SK-N-SH (cell line): ENCODE data around the gene MADD. TPM values are rescaled to one million over a fixed set of nuclear protein-coding genes. Genes with fewer than 3 reads are reported as not detected.

Source experiments
- CTCF ChIA-PET: fragments of 300-600, 350-600 bp; formaldehyde crosslinking; extraction: SDS; loops from one replicate; lab custom pipeline; 2021; lab: Yijun Ruan, JAX
- POLR2A ChIA-PET: fragments of 350-600 bp; sonication (Branson Sonifier 250); formaldehyde crosslinking; extraction: SDS; loops from one replicate; lab custom pipeline; 2020; ENCODE audit warnings: antibody characterized with exemption, inconsistent platforms; lab: Yijun Ruan, JAX
- DNase-seq: peaks from one replicate; pipeline ENCODE4 v3.0.0; 2012
- H2AFZ ChIP-seq: fragments of 200-600 bp; sonication (generic); 2 replicates; pipeline ENCODE4 v1.8.1; 2016; ENCODE audit warnings: antibody characterized with exemption, mild to moderate bottlenecking, low read depth
- H3F3A ChIP-seq: fragments of 200-600 bp; sonication (generic); replicated peaks from 2 replicates; pipeline ENCODE3; 2016; ENCODE audit warnings: antibody characterized with exemption, mild to moderate bottlenecking; ENCODE audit not compliant: insufficient read depth
- H3K27ac ChIP-seq, 2 experiments: fragments of 200-500 bp in 1 of 2; fragments of 200-600 bp in 1 of 2; sonication (Bioruptor generic) in 1 of 2; sonication (generic), shearing (Covaris generic) in 1 of 2; 2 replicates each; pipeline versions ENCODE4 v1.5.1 to v1.6.1; 2014 to 2016; ENCODE audit warnings: low read depth in 2 of 2, inconsistent platforms in 1 of 2, low read length in 1 of 2, mild to moderate bottlenecking in 1 of 2, mixed read lengths in 1 of 2
- H3K27me3 ChIP-seq: fragments of 200-600 bp; sonication (generic), shearing (Covaris generic); 2 replicates; pipeline ENCODE4 v1.6.1; 2016; ENCODE audit warnings: mixed run types; ENCODE audit not compliant: insufficient read depth
- H3K36me3 ChIP-seq, 2 experiments: fragments of 200-500 bp in 1 of 2; fragments of 200-600 bp in 1 of 2; sonication (Bioruptor generic) in 1 of 2; sonication (generic) in 1 of 2; replicated peaks in 1 of 2; 2 replicates each; pipeline versions ENCODE3 to v1.5.1; 2014 to 2016; ENCODE audit warnings: low read length in 1 of 2, mild to moderate bottlenecking in 1 of 2; ENCODE audit not compliant: insufficient read depth in 2 of 2, control insufficient read depth in 1 of 2
- H3K4me1 ChIP-seq, 2 experiments: fragments of 200-500 bp in 1 of 2; fragments of 200-600 bp in 1 of 2; sonication (Bioruptor generic) in 1 of 2; sonication (generic), shearing (Covaris generic) in 1 of 2; 2 replicates each; pipeline versions ENCODE4 v1.5.1 to v1.6.1; 2014 to 2016; ENCODE audit warnings: low read depth in 1 of 2, low read length in 1 of 2, mixed run types in 1 of 2; ENCODE audit not compliant: insufficient read depth in 2 of 2, control insufficient read depth in 1 of 2
- H3K4me2 ChIP-seq: fragments of 200-600 bp; sonication (generic), shearing (Covaris generic); 2 replicates; pipeline ENCODE4 v1.6.1; 2017; ENCODE audit warnings: mixed run types
- H3K4me3 ChIP-seq, 2 experiments: fragments of 200-500 bp in 1 of 2; fragments of 200-600 bp in 1 of 2; sonication (Bioruptor generic) in 1 of 2; sonication (generic), shearing (Covaris generic) in 1 of 2; 2 replicates each; pipeline versions ENCODE4 v1.5.1 to v1.8.1; 2014 to 2016; ENCODE audit warnings: low read depth in 2 of 2, inconsistent platforms in 1 of 2, low read length in 1 of 2, mild to moderate bottlenecking in 1 of 2, mixed read lengths in 1 of 2, moderate library complexity in 1 of 2
- H3K79me2 ChIP-seq: fragments of 200-600 bp; sonication (generic); 2 replicates; pipeline ENCODE4 v1.8.1; 2017; ENCODE audit warnings: mild to moderate bottlenecking; ENCODE audit not compliant: insufficient read depth
- H3K9ac ChIP-seq: fragments of 200-600 bp; sonication (generic); 2 replicates; pipeline ENCODE4 v1.6.1; 2017; ENCODE audit warnings: mixed run types
- H3K9me2 ChIP-seq: fragments of 200-600 bp; sonication (generic); 2 replicates; pipeline ENCODE4 v1.6.1; 2017; ENCODE audit warnings: mixed run types
- H3K9me3 ChIP-seq: fragments of 200-600 bp; sonication (generic); 2 replicates; pipeline ENCODE4 v1.6.1; 2017; ENCODE audit warnings: mixed run types, mild to moderate bottlenecking, moderate library complexity
- H4K20me1 ChIP-seq: fragments of 200-600 bp; sonication (generic); 2 replicates; pipeline ENCODE4 v1.6.1; 2017; ENCODE audit warnings: mild to moderate bottlenecking, mixed run types; ENCODE audit not compliant: insufficient read depth
- CHD2 ChIP-seq: fragments of 150-350 bp; IDR thresholded peaks from 2 replicates; pipeline ENCODE4 v1.6.1; 2018; ENCODE audit warnings: low read length; ENCODE audit not compliant: partially characterized antibody
- CTCF ChIP-seq: fragments of 200-600 bp; sonication (generic); IDR thresholded peaks from 2 replicates; pipeline ENCODE4 v1.6.1; 2017; ENCODE audit warnings: antibody characterized with exemption, mild to moderate bottlenecking, moderate library complexity
- EZH2phosphoT487 ChIP-seq: fragments of 200-600 bp; sonication (generic); IDR thresholded peaks from 2 replicates; pipeline ENCODE4 v1.6.1; 2017; ENCODE audit warnings: low read depth, mixed run types, mild to moderate bottlenecking, antibody characterized with exemption, moderate library complexity, borderline replicate concordance
- FOSL2 ChIP-seq: IDR thresholded peaks from 2 replicates; pipeline ENCODE4 v1.4.0; 2012; ENCODE audit warnings: low read depth, mild to moderate bottlenecking, moderate library complexity, borderline replicate concordance
- GABPA ChIP-seq: IDR thresholded peaks from 2 replicates; pipeline ENCODE4 v1.4.0; 2012; ENCODE audit warnings: low read depth, mild to moderate bottlenecking
- MAX ChIP-seq: IDR thresholded peaks from 2 replicates; pipeline ENCODE4 v1.4.0; 2012; ENCODE audit warnings: low read depth
- MXI1 ChIP-seq: IDR thresholded peaks from 2 replicates; pipeline ENCODE4 v1.6.1; 2012; ENCODE audit warnings: mild to moderate bottlenecking, low read depth, low read length, improper control_type of control experiment
- NFIC ChIP-seq: IDR thresholded peaks from 2 replicates; pipeline ENCODE4 v1.4.0; 2012; ENCODE audit warnings: borderline replicate concordance
- POLR2AphosphoS5 ChIP-seq: IDR thresholded peaks from 2 replicates; pipeline ENCODE4 v1.6.1; 2012; ENCODE audit warnings: low read depth, low read length
- RCOR1 ChIP-seq: fragments of 150-350 bp; IDR thresholded peaks from 2 replicates; pipeline ENCODE4 v1.6.1; 2017; ENCODE audit warnings: antibody characterized with exemption, low read length
- REST ChIP-seq: IDR thresholded peaks from 2 replicates; pipeline ENCODE4 v1.6.1; 2012; ENCODE audit warnings: mild to moderate bottlenecking, low read depth, low read length, moderate library complexity
- RFX5 ChIP-seq: IDR thresholded peaks from 2 replicates; pipeline ENCODE4 v1.6.1; 2012; ENCODE audit warnings: mild to moderate bottlenecking, improper control_type of control experiment, low read length
- RXRA ChIP-seq: IDR thresholded peaks from 2 replicates; pipeline ENCODE4 v1.4.0; 2012; ENCODE audit warnings: low read depth, mild to moderate bottlenecking, borderline replicate concordance
- SMC3 ChIP-seq: IDR thresholded peaks from 2 replicates; pipeline ENCODE4 v1.6.1; 2012; ENCODE audit warnings: low read depth, low read length, improper control_type of control experiment
- TAF1 ChIP-seq: IDR thresholded peaks from 2 replicates; pipeline ENCODE4 v1.6.1; 2012; ENCODE audit warnings: low read depth, mild to moderate bottlenecking, low read length, moderate library complexity, borderline replicate concordance
- TCF12 ChIP-seq: IDR thresholded peaks from 2 replicates; pipeline ENCODE4 v1.4.0; 2012
- TEAD4 ChIP-seq: IDR thresholded peaks from 2 replicates; pipeline ENCODE4 v1.4.0; 2012; ENCODE audit warnings: mild to moderate bottlenecking, borderline replicate concordance; ENCODE audit not compliant: insufficient read depth
- USF2 ChIP-seq: fragments of 150-350 bp; IDR thresholded peaks from 2 replicates; pipeline ENCODE4 v1.6.1; 2017; ENCODE audit warnings: antibody characterized with exemption, low read length, low read depth, borderline replicate concordance
- YY1 ChIP-seq: IDR thresholded peaks from 2 replicates; pipeline ENCODE4 v1.4.0; 2012; ENCODE audit warnings: low read depth, mild to moderate bottlenecking
- WGBS: methylation state at CpG from one replicate; pipeline ENCODE4 v1.1.6; 2017; ENCODE audit warnings: low lambda C conversion rate; 5-methylcytosine and 5-hydroxymethylcytosine counted together
- polyA plus RNA-seq, 3 experiments: library from polyadenylated mRNA; depleted of rRNA; stranded (reverse); fragments of >200 nt; gene quantifications; 2 replicates each; pipeline ENCODE4 v1.2.3, GENCODE V29; 2012
- TF ChIP-seq, protein P1 (sequence below): IDR thresholded peaks from 2 replicates; pipeline ENCODE4; 2012

Gene MADD
- polyA plus RNA-seq, 1 of the 3 experiments (the other 2 are of a cell fraction) = 16.4 TPM

DNA sequence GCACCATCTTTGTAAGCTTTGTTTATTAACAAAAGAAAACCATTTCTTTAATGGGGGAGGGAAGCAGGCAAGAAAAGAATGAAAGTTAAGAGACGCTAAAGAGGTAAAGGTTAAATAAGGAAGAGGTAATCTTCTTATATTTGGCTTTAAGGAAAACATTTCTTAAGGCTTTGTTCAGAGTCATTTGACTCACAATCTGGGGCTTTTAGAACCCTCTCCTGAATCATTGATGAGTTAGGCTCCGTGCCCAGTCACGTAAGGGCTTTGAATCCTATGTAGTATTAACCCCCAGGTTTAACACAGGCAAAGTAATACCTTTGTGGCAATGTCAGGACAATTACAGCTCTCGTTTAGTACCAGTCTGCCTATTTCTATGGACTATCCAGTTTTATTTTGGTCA, 26.1 kb downstream of the MADD start:
- TF ChIP-seq POLR2AphosphoS5 (no peak), TAF1 (no peak), FOSL2 (no peak), CHD2 (no peak), SMC3 (no peak), TEAD4 (no peak), EZH2phosphoT487 (no peak), RFX5 (no peak), RCOR1 (no peak), GABPA (no peak), REST (no peak), YY1 (no peak), USF2 (no peak), TCF12 (no peak), MAX (no peak), CTCF (no peak), NFIC (no peak), RXRA (no peak), MXI1 (no peak)
- TF ChIP-seq, protein P1, sequence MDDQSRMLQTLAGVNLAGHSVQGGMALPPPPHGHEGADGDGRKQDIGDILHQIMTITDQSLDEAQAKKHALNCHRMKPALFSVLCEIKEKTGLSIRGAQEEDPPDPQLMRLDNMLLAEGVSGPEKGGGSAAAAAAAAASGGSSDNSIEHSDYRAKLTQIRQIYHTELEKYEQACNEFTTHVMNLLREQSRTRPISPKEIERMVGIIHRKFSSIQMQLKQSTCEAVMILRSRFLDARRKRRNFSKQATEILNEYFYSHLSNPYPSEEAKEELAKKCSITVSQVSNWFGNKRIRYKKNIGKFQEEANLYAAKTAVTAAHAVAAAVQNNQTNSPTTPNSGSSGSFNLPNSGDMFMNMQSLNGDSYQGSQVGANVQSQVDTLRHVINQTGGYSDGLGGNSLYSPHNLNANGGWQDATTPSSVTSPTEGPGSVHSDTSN = no peak
- Histone ChIP-seq H3K9me2 (no peaks in the 10 kb centered on the region), H3K9ac (no peak overlapping the region), H3K36me3 (peaks cover 60 to 72% of the 10 kb centered on the region in 2 experiments), H3K4me3 (no peak overlapping the region), H3K4me1 (no peaks in the 10 kb centered on the region), H3K4me2 (no peak overlapping the region), H4K20me1 (no peaks in the 10 kb centered on the region), H3K9me3 (peaks cover 8% of the 10 kb centered on the region; the same call in 1 of the 2 replicates), H2AFZ (no peak overlapping the region), H3K27me3 (no peaks in the 10 kb centered on the region), H3K79me2 (no peaks in the 10 kb centered on the region; the same call in 1 of the 2 replicates), H3F3A (no peaks in the 10 kb centered on the region), H3K27ac (no peak overlapping the region)
- POLR2A ChIA-PET = no interaction called here
- DNase-seq = no peak
- WGBS = 95% methylated on average over 4 of the region's 4 CpGs
- CTCF ChIA-PET = interaction anchor here (1.7 to 2.0 kb wide), 2 partner anchors 13 to 59 kb away, joined by 4 read pairs; no protein-coding TSS in a partner anchor
